ENCODE measurements around the gene FADS2. TPM values are rescaled to one million over a fixed set of nuclear protein-coding genes. Genes with fewer than 3 reads are reported as not detected.
A peak's percentile ranks its signal among the peaks of the same experiment; 100 is the strongest.
"Not testable (repeated sequence)": the region's sequence is repeated elsewhere in the genome, so short reads cannot be mapped to it uniquely, and the experiment has no call there.

The FADS2 gene
- total and polyA plus RNA-seq, 4 donors: 44.5 to 165 (median 78.8) TPM

DNA sequence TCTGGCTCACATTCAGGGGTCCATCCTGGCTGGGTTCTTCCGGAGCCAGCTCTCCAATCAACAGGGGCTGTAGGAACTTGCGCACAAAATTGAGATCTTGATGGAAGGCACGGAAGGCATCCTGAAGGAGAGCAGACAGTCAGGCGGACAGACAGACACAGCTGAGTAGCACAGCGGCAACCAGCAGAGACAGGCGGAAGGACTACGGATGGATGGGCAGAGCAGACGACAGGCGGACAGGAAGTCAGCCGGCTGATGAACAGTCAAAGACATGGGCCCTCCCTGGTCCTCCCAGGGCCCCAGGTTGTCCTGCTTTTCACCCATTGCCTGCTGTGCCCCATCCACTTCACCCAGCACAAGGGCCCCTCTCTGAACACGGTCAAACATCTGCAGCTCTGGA lies 51.9 kb downstream of the FADS2 start:
- 87 to 89% methylated on average over 11 of the region's 11 CpGs for WGBS, 2 donors

DNA sequence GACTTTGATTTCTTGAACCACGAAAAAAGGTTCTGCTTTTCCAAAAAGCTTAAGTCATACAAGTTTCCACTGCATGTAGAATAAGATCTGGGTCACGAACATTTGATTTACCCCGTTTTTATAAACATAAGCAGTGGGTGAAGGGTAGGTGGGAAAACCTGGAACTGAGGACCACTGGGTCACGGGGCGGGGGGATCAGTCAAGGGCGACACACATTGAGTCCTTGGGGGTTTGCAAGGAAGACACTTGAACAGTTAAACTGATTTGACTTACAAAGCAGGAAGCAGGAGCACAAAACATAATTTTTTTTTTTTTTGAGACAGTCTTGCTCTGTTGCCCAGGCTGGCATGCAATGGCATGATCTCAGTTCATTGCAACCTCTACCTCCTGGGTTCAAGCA lies 52.4 kb downstream of the FADS2 start:
- Histone ChIP-seq H3K27ac (ENCODE audit: low read depth in 1 of 2, low read length in 1 of 2) (no peak overlapping the region), H3K36me3 (ENCODE audit: control insufficient read depth in 4 of 4, insufficient read depth in 4 of 4, low read length in 4 of 4) (peaks cover 0 to 20% (median 5%) of the 10 kb centered on the region in 4 donors), H3K9me3 (ENCODE audit: control insufficient read depth in 4 of 4, insufficient read depth in 3 of 4, low read length in 3 of 4) (no peaks in the 10 kb centered on the region), H3K9ac (ENCODE audit: insufficient read depth in 1 of 2, low read length in 2 of 2) (no peak overlapping the region), H3K4me1 (ENCODE audit: control insufficient read depth in 5 of 5, insufficient read depth in 5 of 5, low read length in 5 of 5) (peaks cover 0 to 2% (median 0%) of the 10 kb centered on the region in 5 donors), H3K27me3 (ENCODE audit: control insufficient read depth in 3 of 3, insufficient read depth in 3 of 3, low read length in 2 of 3) (no peaks in the 10 kb centered on the region), H3K4me3 (no peak overlapping the region)
- DNase-seq (no peak), ATAC-seq (ENCODE audit: insufficient read depth, low FRiP score) (no peak)
- TF ChIP-seq, protein P1, sequence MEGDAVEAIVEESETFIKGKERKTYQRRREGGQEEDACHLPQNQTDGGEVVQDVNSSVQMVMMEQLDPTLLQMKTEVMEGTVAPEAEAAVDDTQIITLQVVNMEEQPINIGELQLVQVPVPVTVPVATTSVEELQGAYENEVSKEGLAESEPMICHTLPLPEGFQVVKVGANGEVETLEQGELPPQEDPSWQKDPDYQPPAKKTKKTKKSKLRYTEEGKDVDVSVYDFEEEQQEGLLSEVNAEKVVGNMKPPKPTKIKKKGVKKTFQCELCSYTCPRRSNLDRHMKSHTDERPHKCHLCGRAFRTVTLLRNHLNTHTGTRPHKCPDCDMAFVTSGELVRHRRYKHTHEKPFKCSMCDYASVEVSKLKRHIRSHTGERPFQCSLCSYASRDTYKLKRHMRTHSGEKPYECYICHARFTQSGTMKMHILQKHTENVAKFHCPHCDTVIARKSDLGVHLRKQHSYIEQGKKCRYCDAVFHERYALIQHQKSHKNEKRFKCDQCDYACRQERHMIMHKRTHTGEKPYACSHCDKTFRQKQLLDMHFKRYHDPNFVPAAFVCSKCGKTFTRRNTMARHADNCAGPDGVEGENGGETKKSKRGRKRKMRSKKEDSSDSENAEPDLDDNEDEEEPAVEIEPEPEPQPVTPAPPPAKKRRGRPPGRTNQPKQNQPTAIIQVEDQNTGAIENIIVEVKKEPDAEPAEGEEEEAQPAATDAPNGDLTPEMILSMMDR (IDR thresholded peaks at IDR 0.05; ENCODE audit: control extremely low read depth, extremely low read depth): no peak
- WGBS, 2 donors: 77 to 79% methylated on average over 6 of the region's 6 CpGs

More for the DNA sequence above, 51.9 kb downstream of the FADS2 start:
- H3K27ac ChIP-seq (ENCODE audit: low read depth in 1 of 2, low read length in 1 of 2): no peak overlapping the region
- H3K36me3 ChIP-seq (ENCODE audit: control insufficient read depth in 4 of 4, insufficient read depth in 4 of 4, low read length in 4 of 4): peaks cover 0 to 22% (median 5%) of the 10 kb centered on the region in 4 donors
- no peaks in the 10 kb centered on the region for H3K9me3 ChIP-seq (ENCODE audit: control insufficient read depth in 4 of 4, insufficient read depth in 3 of 4, low read length in 3 of 4)
- ATAC-seq (ENCODE audit: insufficient read depth, low FRiP score) (no peak), DNase-seq (no peak)
- H3K27me3 ChIP-seq (ENCODE audit: control insufficient read depth in 3 of 3, insufficient read depth in 3 of 3, low read length in 2 of 3): no peaks in the 10 kb centered on the region
- H3K9ac ChIP-seq (ENCODE audit: insufficient read depth in 1 of 2, low read length in 2 of 2): no peak overlapping the region
- H3K4me3 ChIP-seq: no peak overlapping the region
- TF ChIP-seq, protein P1 (IDR thresholded peaks at IDR 0.05; ENCODE audit: control extremely low read depth, extremely low read depth): no peak
- H3K4me1 ChIP-seq (ENCODE audit: control insufficient read depth in 5 of 5, insufficient read depth in 5 of 5, low read length in 5 of 5): peaks cover 0 to 2% (median 0%) of the 10 kb centered on the region in 5 donors

DNA sequence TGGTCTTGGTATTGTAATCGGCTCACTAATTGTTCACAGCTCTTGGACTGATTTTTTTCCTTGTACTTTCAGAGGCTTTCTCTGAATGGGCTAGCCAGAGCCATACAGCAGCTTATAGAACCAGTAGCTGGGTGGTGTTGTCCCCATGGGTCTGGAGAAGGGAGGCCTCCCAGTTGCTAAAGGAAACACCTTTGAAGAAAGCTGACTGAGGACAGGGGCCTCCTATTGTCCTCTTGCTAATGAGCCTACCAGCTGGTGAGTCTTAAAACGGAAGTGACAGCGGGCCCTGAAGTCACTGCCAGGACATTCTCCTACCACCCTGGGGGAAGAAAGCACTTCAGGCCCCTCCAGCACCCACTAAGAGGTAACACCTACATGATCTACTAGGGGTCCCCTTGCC lies 53.3 kb downstream of the FADS2 start:
- no peaks in the 10 kb centered on the region for H3K4me1 ChIP-seq (ENCODE audit: control insufficient read depth in 5 of 5, insufficient read depth in 5 of 5, low read length in 5 of 5)
- no peaks in the 10 kb centered on the region for H3K27me3 ChIP-seq (ENCODE audit: control insufficient read depth in 3 of 3, insufficient read depth in 3 of 3, low read length in 2 of 3)
- peak overlapping the region in 1 of 2 donors; percentile 18 for H3K27ac ChIP-seq (ENCODE audit: low read depth in 1 of 2, low read length in 1 of 2)
- peaks cover 0 to 13% (median 5%) of the 10 kb centered on the region in 4 donors for H3K36me3 ChIP-seq (ENCODE audit: control insufficient read depth in 4 of 4, insufficient read depth in 4 of 4, low read length in 4 of 4)
- TF ChIP-seq, protein P1 (IDR thresholded peaks at IDR 0.05; ENCODE audit: control extremely low read depth, extremely low read depth): no peak
- H3K9me3 ChIP-seq (ENCODE audit: control insufficient read depth in 4 of 4, insufficient read depth in 3 of 4, low read length in 3 of 4): no peaks in the 10 kb centered on the region
- whole genome bisulfite sequencing, 2 donors: 86% methylated on average over 3 of the region's 3 CpGs
- H3K4me3 ChIP-seq: no peak overlapping the region
- H3K9ac ChIP-seq (ENCODE audit: insufficient read depth in 1 of 2, low read length in 2 of 2): no peak overlapping the region
- no peak for ATAC-seq (ENCODE audit: insufficient read depth, low FRiP score)
- DNase-seq: peak in 1 of 3 donors; percentile 25

DNA sequence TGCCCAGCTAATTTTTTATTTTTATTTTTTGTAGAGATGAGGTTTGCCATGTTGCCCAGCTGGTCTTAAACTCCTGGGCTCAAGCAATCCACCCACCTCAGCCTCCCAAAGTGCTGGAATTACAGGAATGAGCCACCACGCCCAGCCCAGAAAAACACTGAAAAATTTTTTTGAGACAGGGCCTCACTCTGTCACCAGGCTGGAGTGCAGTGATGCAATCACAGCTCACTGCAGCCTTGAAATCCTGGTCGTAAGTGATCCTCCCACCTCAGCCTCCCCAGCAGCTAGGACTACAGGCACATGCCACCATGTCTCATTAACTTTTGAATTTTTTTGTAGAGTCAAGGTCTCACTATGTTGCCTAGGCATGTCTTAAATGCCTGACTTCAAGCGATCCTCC lies 54.2 kb downstream of the FADS2 start:
- H3K27ac ChIP-seq (ENCODE audit: low read depth in 1 of 2, low read length in 1 of 2); ATAC-seq (ENCODE audit: insufficient read depth, low FRiP score); H3K4me1 ChIP-seq (ENCODE audit: control insufficient read depth in 5 of 5, insufficient read depth in 5 of 5, low read length in 5 of 5); DNase-seq; H3K4me3 ChIP-seq; H3K9me3 ChIP-seq (ENCODE audit: control insufficient read depth in 4 of 4, insufficient read depth in 3 of 4, low read length in 3 of 4); H3K27me3 ChIP-seq (ENCODE audit: control insufficient read depth in 3 of 3, insufficient read depth in 3 of 3, low read length in 2 of 3); H3K9ac ChIP-seq (ENCODE audit: insufficient read depth in 1 of 2, low read length in 2 of 2): not testable (repeated sequence)
- peaks cover 0 to 10% (median 5%) of the 10 kb centered on the region in 4 donors for H3K36me3 ChIP-seq (ENCODE audit: control insufficient read depth in 4 of 4, insufficient read depth in 4 of 4, low read length in 4 of 4)
- 83% methylated on average over 3 of the region's 3 CpGs for WGBS, 2 donors
